Left cardiac atrium (tissue), 4 donors: ENCODE measurements around the gene OR2T27. TPM values are rescaled to one million over a fixed set of nuclear protein-coding genes. Genes with fewer than 3 reads are reported as not detected.
"Not testable (repeated sequence)": the region's sequence is repeated elsewhere in the genome, so short reads cannot be mapped to it uniquely, and the experiment has no call there.

ENCODE experiments used
- ATAC-seq, 2 donors: fragments of 200-7000 bp; cut with Tn5 transposase; one replicate each; pipeline ENCODE4 v1.9.1; 2020; ENCODE audit warnings: mild to moderate bottlenecking in 2 of 2, moderate library complexity in 2 of 2
- DNase-seq: peaks from one replicate; pipeline ENCODE4 v3.0.0-alpha.2; 2020
- intact Hi-C, 2 donors: fragments of 100-400 bp; cut with DNase I; formaldehyde crosslinking; loops; one replicate each; pipeline versions ENCODE4 v1.14.1 to v1.15.1; 2022 to 2023
- long read RNA-seq: library from polyadenylated mRNA; unstranded; transcript quantifications from one replicate; pipeline ENCODE4 v2.0.0, GENCODE V29; 2021
- total RNA-seq, 2 donors: library from RNA; stranded (reverse); fragmentation: NEBNext Ultra II Directional; extraction: Animal tissue kit (Norgen Biotek cat#: 25700); gene quantifications; one replicate each; pipeline ENCODE4 v1.2.1, GENCODE V29; 2021
- donor health status: DM: no; HTN: yes; CAD: no.
- donor health status: DM: no; HTN: yes; CAD: no; lungs with severe emphysema.
- donor health status: DM: yes; HTN: yes; CAD: no.
- donor health status: Dilated cardiomyopathy.

OR2T27 gene
- not detected for total RNA-seq
- long read RNA-seq: 0 reads

DNA sequence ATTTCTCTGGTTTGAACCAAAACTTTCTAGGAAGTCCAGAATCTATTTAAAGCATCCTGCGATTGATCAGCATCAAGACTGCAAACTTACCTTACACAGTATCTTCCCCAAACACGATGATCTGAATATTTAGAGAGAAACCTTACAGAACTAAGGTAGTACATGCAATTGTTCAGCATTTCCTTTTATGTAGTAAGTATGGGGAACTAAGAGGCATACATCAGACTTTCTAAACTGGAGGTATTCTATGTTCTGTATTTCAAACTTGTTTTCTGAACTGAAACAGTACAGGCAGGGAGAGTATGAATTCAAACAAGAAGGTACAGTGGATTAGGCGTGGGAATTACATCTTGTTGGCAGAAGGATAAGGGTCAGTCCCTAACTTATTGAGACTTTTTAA lies at the start of gene OR2T27:
Gene OR2T27, minus strand, starts transcription at position 175 of the 400 bp plus-strand sequence. CDS start 4,644 bp downstream, outside the sequence.
- intact Hi-C loops, ATAC-seq, DNase-seq: not testable (repeated sequence)

GRCh38 chr1:248704606-248705005 lies 49.3 kb upstream of the OR2T27 start:
- ATAC-seq (no peak), DNase-seq (no peak)
- intact Hi-C loops: loop anchor here in 1 of 2 donors (5.0 kb wide), 1 partner anchor 103 kb away; no protein-coding TSS in a partner anchor

DNA sequence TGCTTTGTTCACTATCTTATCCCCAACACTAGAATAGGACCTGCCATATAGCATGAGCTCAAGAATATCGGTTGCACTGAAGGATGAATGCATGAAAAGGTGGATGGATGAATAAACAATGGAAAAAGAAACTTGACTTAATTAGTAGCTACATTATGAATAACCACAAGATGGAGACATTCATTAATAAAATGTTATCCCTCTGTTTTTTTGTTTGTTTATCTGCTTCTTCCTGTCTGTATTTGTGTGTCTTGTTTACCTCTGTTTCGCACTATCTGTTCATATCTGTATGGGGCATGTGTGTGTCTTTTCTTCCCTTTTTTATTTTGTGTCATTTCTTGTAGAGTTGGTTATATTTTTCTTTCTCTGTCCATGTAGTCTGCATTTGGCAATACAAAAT lies 48.3 kb upstream of the OR2T27 start:
- ATAC-seq: no peak
- no peak for DNase-seq
- intact Hi-C loops: loop anchor here in 1 of 2 donors (5.0 kb wide), 1 partner anchor 104 kb away; no protein-coding TSS in a partner anchor

GRCh38 chr1:248702714-248703113 lies 47.4 kb upstream of the OR2T27 start, which contains the start of gene OR14I1:
Gene OR14I1 (minus strand): TSS chr1:248702766.
- intact Hi-C loops: loop anchor here in 1 of 2 donors (5.0 kb wide), 1 partner anchor 105 kb away; no protein-coding TSS in a partner anchor

GRCh38 chr1:248699099-248699498 lies 43.8 kb upstream of the OR2T27 start:
- intact Hi-C loops: no loop called here
- ATAC-seq (no peak), DNase-seq (no peak)

More at GRCh38 chr1:248702714-248703113, 47.4 kb upstream of the OR2T27 start, which contains the start of gene OR14I1:
- DNase-seq: no peak
- no peak for ATAC-seq

DNA sequence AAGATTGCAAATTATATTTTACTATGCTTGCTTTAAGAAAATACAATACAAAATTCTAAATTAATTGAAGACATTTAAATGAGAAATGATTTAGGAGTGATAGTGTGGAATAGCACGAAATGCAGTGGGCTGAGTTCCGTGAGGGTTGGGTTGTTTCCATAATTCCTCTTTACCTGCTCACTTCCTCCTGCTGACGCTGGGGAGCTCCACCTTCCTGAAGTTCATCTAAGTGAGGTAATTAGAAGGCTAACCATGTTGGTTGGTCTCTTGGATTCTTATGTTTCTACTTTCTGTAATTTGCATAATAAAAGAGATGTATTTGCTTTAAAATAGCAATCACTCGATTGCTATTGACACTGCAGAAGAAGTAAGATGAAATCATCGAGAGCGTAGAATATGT lies 42.6 kb upstream of the OR2T27 start:
- intact Hi-C loops: no loop called here
- DNase-seq: no peak
- no peak for ATAC-seq

- ATAC-seq (no peak), DNase-seq (no peak)
- intact Hi-C loops: no loop called here
These were observed 41.4 kb upstream of the OR2T27 start for GRCh38 chr1:248696774-248697173.

- DNase-seq: no peak
- intact Hi-C loops: no loop called here
- ATAC-seq: no peak
These were observed 40.9 kb upstream of the OR2T27 start for GRCh38 chr1:248696261-248696660.

GRCh38 chr1:248695451-248696132 lies 40.3 kb upstream of the OR2T27 start:
- DNase-seq (no peak), ATAC-seq (peak in 1 of 2 donors; percentile 68)
- intact Hi-C loops: no loop called here

DNA sequence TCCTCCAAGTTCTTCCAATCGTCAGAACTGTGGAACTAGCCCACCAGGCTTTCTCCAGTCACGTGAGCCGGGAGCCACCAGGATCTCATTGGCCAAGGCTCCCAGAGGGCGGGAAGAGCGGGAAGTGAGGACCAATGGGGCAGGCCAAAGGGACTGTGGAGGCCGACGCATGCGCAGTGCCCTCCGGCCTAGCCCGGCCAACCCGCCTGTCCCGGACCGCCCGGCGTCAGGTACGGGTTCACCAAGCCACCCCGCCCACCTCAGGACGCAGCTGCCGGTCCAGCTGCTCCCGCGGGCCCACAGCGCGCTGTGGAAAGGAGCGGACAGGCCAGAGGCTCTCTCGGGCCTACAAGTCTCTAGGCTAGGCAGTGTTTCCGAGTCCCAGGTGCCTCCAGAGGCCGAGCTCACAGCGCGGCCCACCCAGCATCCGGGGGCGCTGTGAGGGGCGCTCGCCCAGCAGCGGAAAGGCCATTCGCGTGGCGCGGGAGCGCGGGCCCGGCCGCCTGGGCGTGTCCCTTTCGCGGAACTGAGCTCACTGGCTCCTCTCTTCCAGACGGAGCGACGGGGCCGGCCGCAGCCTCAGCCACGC lies 36.3 kb upstream of the OR2T27 start:
- intact Hi-C loops: no loop called here
- DNase-seq: no peak
- ATAC-seq: no peak

GRCh38 chr1:248688527-248689298 lies 33.4 kb upstream of the OR2T27 start:
- intact Hi-C loops: no loop called here
- ATAC-seq (peak in 1 of 2 donors; percentile 82), DNase-seq (no peak)

- ATAC-seq (no peak), DNase-seq (no peak)
- intact Hi-C loops: no loop called here
These were observed 31.5 kb upstream of the OR2T27 start for GRCh38 chr1:248686815-248687214.

GRCh38 chr1:248681651-248682050 lies 26.3 kb upstream of the OR2T27 start:
- no peak for ATAC-seq
- intact Hi-C loops: no loop called here
- no peak for DNase-seq

DNA sequence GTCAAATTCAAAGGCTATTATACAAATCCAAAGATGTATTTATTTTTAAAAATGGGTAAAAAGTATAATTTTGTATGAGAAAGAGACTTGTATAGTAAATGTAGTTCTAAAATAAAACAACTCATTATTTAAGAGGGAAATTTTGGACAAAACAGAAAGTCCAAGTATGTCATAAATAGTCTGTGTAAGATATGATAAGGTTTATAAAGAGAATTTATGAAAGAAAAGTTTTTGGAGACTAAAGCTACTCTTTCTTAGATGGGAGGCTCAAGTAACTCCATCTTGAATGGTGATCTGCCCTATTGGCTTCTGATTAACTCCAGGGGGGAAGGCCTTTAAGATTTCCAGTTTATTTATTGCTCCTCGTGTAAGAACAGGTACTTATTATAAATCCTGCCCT lies 14.7 kb upstream of the OR2T27 start:
- intact Hi-C loops: no loop called here
- ATAC-seq: no peak
- no peak for DNase-seq

GRCh38 chr1:248663453-248664328 lies 8.4 kb upstream of the OR2T27 start:
- DNase-seq, intact Hi-C loops, ATAC-seq: not testable (repeated sequence)

- DNase-seq, intact Hi-C loops, ATAC-seq: not testable (repeated sequence)
These were observed 1.5 kb upstream of the OR2T27 start for GRCh38 chr1:248656797-248657196.

GRCh38 chr1:248648770-248649536 lies 6.4 kb downstream of the OR2T27 start:
- ATAC-seq, intact Hi-C loops, DNase-seq: not testable (repeated sequence)

DNA sequence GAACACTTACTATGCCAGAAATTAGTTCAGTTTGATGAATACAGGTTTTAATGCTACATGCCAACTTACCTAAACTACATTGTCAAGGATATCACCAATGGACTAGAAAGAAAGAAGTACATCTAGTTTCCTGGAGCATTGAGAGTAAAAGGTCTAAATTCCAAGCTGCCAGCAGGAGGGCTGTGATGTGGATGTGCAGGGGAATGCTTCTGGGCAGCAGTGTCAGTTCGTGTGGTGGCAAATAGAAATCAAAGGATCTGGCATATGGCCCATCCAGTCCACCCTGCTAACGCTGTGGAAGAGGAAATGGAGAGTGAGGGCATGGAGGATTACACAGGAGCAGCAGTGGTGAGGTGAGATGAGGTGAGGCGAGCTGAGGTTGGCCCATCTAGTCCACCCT lies 10.2 kb downstream of the OR2T27 start, which contains the start of gene OR2T35:
Gene OR2T35, minus strand, starts transcription at position 101 of the 400 bp plus-strand sequence. CDS start 6,020 bp downstream, outside the sequence.
- ATAC-seq, intact Hi-C loops, DNase-seq: not testable (repeated sequence)
